Lower lobe of right lung (tissue), 2 donors: ENCODE measurements around the gene SORCS1. TPM values are rescaled to one million over a fixed set of nuclear protein-coding genes. Genes with fewer than 3 reads are reported as not detected.

Experiments used
- ATAC-seq, 2 donors: fragments of 200-7000 bp; cut with Tn5 transposase; one replicate each; pipeline ENCODE4 v1.9.1; 2020 to 2022; ENCODE audit warnings: mild to moderate bottlenecking in 2 of 2, moderate library complexity in 2 of 2
- DNase-seq: peaks from one replicate; pipeline ENCODE4 v3.0.0-alpha.2; 2020
- H3K27ac ChIP-seq: fragments of 200-600 bp; one replicate; pipeline ENCODE4 v1.8.0; 2022
- H3K27me3 ChIP-seq: fragments of 200-600 bp; one replicate; pipeline ENCODE4 v1.8.0; 2022; ENCODE audit warnings: low read depth
- H3K36me3 ChIP-seq: fragments of 200-600 bp; one replicate; pipeline ENCODE4 v1.8.0; 2022; ENCODE audit warnings: mild to moderate bottlenecking
- H3K4me1 ChIP-seq: fragments of 200-600 bp; one replicate; pipeline ENCODE4 v1.8.0; 2022
- H3K4me3 ChIP-seq: fragments of 200-600 bp; one replicate; pipeline ENCODE4 v1.8.0; 2022; ENCODE audit warnings: mild to moderate bottlenecking
- H3K9me3 ChIP-seq: fragments of 200-600 bp; one replicate; pipeline ENCODE4 v1.8.0; 2022
- intact Hi-C: fragments of 100-400 bp; cut with DNase I; formaldehyde crosslinking; loops from one replicate; pipeline ENCODE4 v1.11.0; 2022
- total RNA-seq: library from RNA; stranded (reverse); fragmentation: NEBNext Ultra II Directional; extraction: Animal tissue kit (Norgen Biotek cat#: 25700); gene quantifications from one replicate; pipeline ENCODE4 v1.2.1, GENCODE V29; 2021
- TF ChIP-seq, protein P1 (sequence below): fragments of 200-600 bp; IDR thresholded peaks from one replicate; pipeline ENCODE4 v1.8.0; 2022; ENCODE audit warnings: antibody characterized with exemption, mild to moderate bottlenecking
- donor health status: DM: no; HTN: yes; CAD: no; lungs with severe emphysema.

Gene SORCS1
- total RNA-seq, 1 donor from 2014 or later = 0.15 TPM

DNA sequence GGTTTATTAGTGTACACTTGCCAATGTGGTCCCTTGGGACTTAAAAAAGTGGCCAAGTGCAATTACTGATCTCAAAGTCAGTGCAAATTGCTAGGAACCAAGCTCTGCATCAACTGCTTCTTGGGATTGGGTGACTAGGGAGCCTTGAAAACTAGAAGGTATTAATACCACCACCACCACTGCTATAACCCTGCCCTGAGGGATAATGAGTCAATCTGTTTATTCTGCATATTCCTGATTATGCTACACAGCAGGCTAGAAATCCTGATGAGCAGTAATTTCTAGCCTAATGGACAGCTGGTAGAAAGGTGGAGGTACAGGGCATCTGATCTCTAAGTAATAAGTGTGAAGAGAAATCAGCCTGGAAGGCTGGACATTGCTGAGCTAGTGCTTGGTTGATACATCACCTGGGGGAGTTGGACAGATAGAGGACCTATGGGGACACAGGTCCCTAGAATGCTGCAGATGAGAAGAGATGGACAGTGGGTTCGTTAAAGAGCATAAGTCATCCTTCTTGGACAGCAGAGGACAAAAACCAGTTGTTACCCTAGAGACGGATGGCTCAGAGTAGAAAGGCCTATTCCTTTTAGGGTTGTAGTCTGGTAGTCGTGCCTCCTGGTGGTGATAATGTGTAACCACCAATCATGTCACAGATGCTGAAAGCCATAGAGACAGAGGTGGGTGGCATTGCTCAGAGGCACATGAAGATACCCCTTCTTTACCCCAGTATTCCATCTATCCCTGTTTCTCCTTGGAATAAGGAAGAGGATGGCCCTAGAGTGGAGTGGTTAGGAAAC, 554.8 kb downstream of the SORCS1 start:
- Histone ChIP-seq H3K9me3 (no peaks in the 10 kb centered on the region), H3K4me1 (no peaks in the 10 kb centered on the region), H3K27me3 (peaks cover 8% of the 10 kb centered on the region), H3K27ac (no peak overlapping the region), H3K36me3 (no peaks in the 10 kb centered on the region), H3K4me3 (no peak overlapping the region)
- DNase-seq = no peak
- intact Hi-C loops = no loop called here
- no peak for ATAC-seq
- TF ChIP-seq, protein P1, sequence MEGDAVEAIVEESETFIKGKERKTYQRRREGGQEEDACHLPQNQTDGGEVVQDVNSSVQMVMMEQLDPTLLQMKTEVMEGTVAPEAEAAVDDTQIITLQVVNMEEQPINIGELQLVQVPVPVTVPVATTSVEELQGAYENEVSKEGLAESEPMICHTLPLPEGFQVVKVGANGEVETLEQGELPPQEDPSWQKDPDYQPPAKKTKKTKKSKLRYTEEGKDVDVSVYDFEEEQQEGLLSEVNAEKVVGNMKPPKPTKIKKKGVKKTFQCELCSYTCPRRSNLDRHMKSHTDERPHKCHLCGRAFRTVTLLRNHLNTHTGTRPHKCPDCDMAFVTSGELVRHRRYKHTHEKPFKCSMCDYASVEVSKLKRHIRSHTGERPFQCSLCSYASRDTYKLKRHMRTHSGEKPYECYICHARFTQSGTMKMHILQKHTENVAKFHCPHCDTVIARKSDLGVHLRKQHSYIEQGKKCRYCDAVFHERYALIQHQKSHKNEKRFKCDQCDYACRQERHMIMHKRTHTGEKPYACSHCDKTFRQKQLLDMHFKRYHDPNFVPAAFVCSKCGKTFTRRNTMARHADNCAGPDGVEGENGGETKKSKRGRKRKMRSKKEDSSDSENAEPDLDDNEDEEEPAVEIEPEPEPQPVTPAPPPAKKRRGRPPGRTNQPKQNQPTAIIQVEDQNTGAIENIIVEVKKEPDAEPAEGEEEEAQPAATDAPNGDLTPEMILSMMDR = no peak

DNA sequence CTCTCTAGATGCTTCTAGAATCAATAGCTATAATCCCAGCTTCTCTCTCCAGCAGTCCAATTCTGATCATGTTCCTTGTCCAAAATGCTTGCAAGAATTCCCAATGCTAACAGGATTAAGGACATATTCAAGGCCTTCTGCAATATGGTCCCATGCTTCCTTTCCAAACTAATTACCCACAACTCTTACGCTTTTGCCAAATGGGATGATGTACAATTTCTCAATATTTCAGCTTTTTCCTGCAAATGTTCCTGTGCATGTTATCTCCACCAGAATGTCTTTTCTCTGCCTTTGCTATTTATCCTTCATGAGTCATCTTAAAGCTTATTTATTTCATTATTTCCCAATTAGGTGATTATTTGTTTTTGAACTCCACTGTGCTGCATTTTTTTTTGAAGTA, 556.4 kb downstream of the SORCS1 start:
- no peaks in the 10 kb centered on the region for H3K4me1 ChIP-seq
- no peak for DNase-seq
- H3K36me3 ChIP-seq = no peaks in the 10 kb centered on the region
- H3K27ac ChIP-seq = no peak overlapping the region
- intact Hi-C loops = no loop called here
- H3K4me3 ChIP-seq = no peak overlapping the region
- no peaks in the 10 kb centered on the region for H3K27me3 ChIP-seq
- TF ChIP-seq, protein P1 = no peak
- no peak for ATAC-seq
- no peaks in the 10 kb centered on the region for H3K9me3 ChIP-seq

DNA sequence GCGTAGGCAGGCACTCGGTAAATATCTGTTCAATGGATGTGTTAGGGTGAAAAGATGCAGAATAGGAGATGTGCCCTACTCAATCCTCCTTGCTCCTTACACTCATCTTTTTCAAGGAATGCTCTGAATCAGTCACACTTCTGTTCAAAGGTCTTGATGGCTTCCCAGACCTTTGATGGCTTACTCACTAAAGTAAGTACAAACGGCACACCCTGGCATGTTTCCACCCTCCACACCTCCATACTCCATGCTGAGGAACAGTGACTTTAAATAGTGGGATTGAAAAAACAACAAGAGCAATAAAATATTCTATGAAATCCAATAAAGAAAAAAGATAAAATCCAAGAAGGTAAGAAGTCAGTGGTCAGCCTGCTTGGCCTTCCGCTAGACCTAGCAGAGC, 569.2 kb downstream of the SORCS1 start:
- DNase-seq (no peak), ATAC-seq (no peak)
- no peaks in the 10 kb centered on the region for H3K9me3 ChIP-seq
- no peaks in the 10 kb centered on the region for H3K4me1 ChIP-seq
- no peaks in the 10 kb centered on the region for H3K27me3 ChIP-seq
- no peaks in the 10 kb centered on the region for H3K36me3 ChIP-seq
- no peak overlapping the region for H3K27ac ChIP-seq
- TF ChIP-seq, protein P1 = no peak
- intact Hi-C loops = no loop called here
- no peak overlapping the region for H3K4me3 ChIP-seq

DNA sequence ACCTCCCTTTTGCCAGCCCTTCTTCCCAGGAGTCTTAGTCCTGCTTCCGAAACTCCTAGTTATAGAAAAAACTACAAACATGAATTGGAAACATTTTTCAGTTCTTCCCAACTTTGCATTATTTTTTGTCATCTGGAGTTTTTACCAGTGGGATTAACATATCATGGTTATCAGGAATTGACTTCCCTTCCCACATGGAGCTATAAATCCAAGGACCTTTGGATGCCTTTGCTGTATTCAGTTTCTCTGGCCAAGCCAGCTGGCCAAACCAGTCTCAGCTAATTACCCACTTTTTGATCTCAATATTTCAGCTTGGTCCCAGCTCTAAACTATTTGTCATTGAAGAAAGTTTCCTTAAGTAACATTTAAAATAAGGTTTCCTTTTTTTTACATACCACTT, 570.6 kb downstream of the SORCS1 start:
- intact Hi-C loops = no loop called here
- H3K27me3 ChIP-seq = no peaks in the 10 kb centered on the region
- DNase-seq (no peak), ATAC-seq (no peak)
- H3K27ac ChIP-seq = no peak overlapping the region
- no peaks in the 10 kb centered on the region for H3K4me1 ChIP-seq
- no peaks in the 10 kb centered on the region for H3K9me3 ChIP-seq
- H3K4me3 ChIP-seq = no peak overlapping the region
- TF ChIP-seq, protein P1 = no peak
- no peaks in the 10 kb centered on the region for H3K36me3 ChIP-seq

DNA sequence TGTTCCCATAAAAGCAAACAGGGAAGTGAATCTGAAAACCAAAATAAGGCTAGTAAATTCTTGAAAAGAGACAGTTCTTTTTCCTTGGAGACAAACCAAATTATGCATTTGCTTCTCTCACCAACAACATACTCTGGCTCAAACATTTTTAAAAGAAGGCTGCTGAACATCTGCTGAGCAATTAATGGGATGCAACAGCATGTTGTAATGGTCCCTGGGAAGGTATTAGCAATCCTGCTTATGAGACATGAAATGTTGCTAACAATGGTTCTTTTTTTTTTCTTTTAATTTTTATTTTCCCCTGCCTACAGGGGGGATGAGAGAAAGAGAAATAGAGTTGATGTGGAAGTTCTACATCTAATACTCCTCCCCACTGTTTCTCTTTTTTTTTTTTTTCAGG, 572.1 kb downstream of the SORCS1 start:
- TF ChIP-seq, protein P1 = no peak
- ATAC-seq = no peak
- intact Hi-C loops = no loop called here
- H3K27me3 ChIP-seq = no peaks in the 10 kb centered on the region
- no peak overlapping the region for H3K27ac ChIP-seq
- H3K4me3 ChIP-seq = no peak overlapping the region
- no peaks in the 10 kb centered on the region for H3K9me3 ChIP-seq
- no peak for DNase-seq
- no peaks in the 10 kb centered on the region for H3K36me3 ChIP-seq
- no peaks in the 10 kb centered on the region for H3K4me1 ChIP-seq
